Stimulated activated CD8-positive, alpha-beta memory T cell treated with anti-CD3 and anti-CD28 coated beads, Interleukin-4, amount 100 ng/mL, for 4 hours (primary cell): Measurements from ENCODE around the gene PTPRK.

Experiments
- DNase-seq, 2 donors: peaks; one replicate each; pipeline ENCODE4 v3.0.0-alpha.2; 2020; ENCODE audit warnings: low read depth in 2 of 2, low spot score in 1 of 2

The PTPRK gene

GRCh38 chr6:128098000-128098581 is 422.3 kb downstream of the PTPRK start:
- DNase-seq = no peak

- DNase-seq = no peak
These were observed 423.4 kb downstream of the PTPRK start for GRCh38 chr6:128097009-128097408.

GRCh38 chr6:128095362-128095761 is 425.0 kb downstream of the PTPRK start:
- no peak for DNase-seq

GRCh38 chr6:128079021-128079420 is 441.4 kb downstream of the PTPRK start:
- DNase-seq = no peak

GRCh38 chr6:128078276-128078675 is 442.1 kb downstream of the PTPRK start:
- no peak for DNase-seq

GRCh38 chr6:128076843-128077242 is 443.6 kb downstream of the PTPRK start:
- no peak for DNase-seq

- no peak for DNase-seq
These were observed 445.8 kb downstream of the PTPRK start for GRCh38 chr6:128074567-128074966.

- DNase-seq = no peak
These were observed 447.0 kb downstream of the PTPRK start for GRCh38 chr6:128073389-128073788.

GRCh38 chr6:128071212-128071611 is 449.2 kb downstream of the PTPRK start:
- no peak for DNase-seq

- no peak for DNase-seq
These were observed 450.0 kb downstream of the PTPRK start for GRCh38 chr6:128070406-128070805.

- no peak for DNase-seq
These were observed 451.2 kb downstream of the PTPRK start for GRCh38 chr6:128069188-128069587.

GRCh38 chr6:128068119-128068479 is 452.3 kb downstream of the PTPRK start:
- DNase-seq = no peak

- no peak for DNase-seq
These were observed 452.8 kb downstream of the PTPRK start for GRCh38 chr6:128067446-128068118.

- DNase-seq = no peak
These were observed 455.3 kb downstream of the PTPRK start for GRCh38 chr6:128065072-128065471.

GRCh38 chr6:128064540-128064895 is 455.9 kb downstream of the PTPRK start:
- no peak for DNase-seq

GRCh38 chr6:128063850-128064539 is 456.4 kb downstream of the PTPRK start:
- no peak for DNase-seq

- DNase-seq = no peak
These were observed 457.4 kb downstream of the PTPRK start for GRCh38 chr6:128062882-128063603.

- no peak for DNase-seq
These were observed 462.5 kb downstream of the PTPRK start for GRCh38 chr6:128057946-128058345.

- DNase-seq = no peak
These were observed 462.9 kb downstream of the PTPRK start for GRCh38 chr6:128057541-128057940.

GRCh38 chr6:128053109-128053508 is 467.3 kb downstream of the PTPRK start:
- no peak for DNase-seq

- no peak for DNase-seq
These were observed 472.4 kb downstream of the PTPRK start for GRCh38 chr6:128047989-128048388.

- no peak for DNase-seq
These were observed 474.4 kb downstream of the PTPRK start for GRCh38 chr6:128046033-128046432.
